ENCODE results near the gene FBXL17. TPM values are rescaled to one million over a fixed set of nuclear protein-coding genes. Genes with fewer than 3 reads are reported as not detected.
"Not testable (repeated sequence)": the region's sequence is repeated elsewhere in the genome, so short reads cannot be mapped to it uniquely, and the experiment has no call there.

The FBXL17 gene
- total RNA-seq, 2 donors from 2014 or later, result 24.8 to 58.2 TPM

- no peak for DNase-seq (ENCODE audit: low spot score)
- no peak overlapping the region for H3K27ac ChIP-seq
- H3K9me3 ChIP-seq, result no peaks in the 10 kb centered on the region
- no peak overlapping the region for H3K4me3 ChIP-seq
- no peak for ATAC-seq (ENCODE audit: insufficient number of reproducible peaks, low FRiP score, low read depth)
- no peaks in the 10 kb centered on the region for H3K36me3 ChIP-seq
- peaks cover 0 to 17% of the 10 kb centered on the region in 2 donors for H3K4me1 ChIP-seq (ENCODE audit: control insufficient read depth in 1 of 2, low read depth in 2 of 2)
- H3K27me3 ChIP-seq (replicated peaks; ENCODE audit: insufficient read depth), result no peaks in the 10 kb centered on the region
- no peak for TF ChIP-seq CTCF (IDR thresholded peaks at IDR 0.05)
Measured at GRCh38 chr5:108276187-108277050, 105.5 kb downstream of the FBXL17 start.

- not testable (repeated sequence) for H3K4me3 ChIP-seq; H3K9me3 ChIP-seq; DNase-seq (ENCODE audit: low spot score); H3K27me3 ChIP-seq (replicated peaks; ENCODE audit: insufficient read depth); H3K36me3 ChIP-seq; ATAC-seq (ENCODE audit: insufficient number of reproducible peaks, low FRiP score, low read depth); H3K27ac ChIP-seq
- peaks cover 0 to 11% of the 10 kb centered on the region in 2 donors for H3K4me1 ChIP-seq (ENCODE audit: control insufficient read depth in 1 of 2, low read depth in 2 of 2)
Measured at GRCh38 chr5:108274080-108274479, 107.8 kb downstream of the FBXL17 start.

GRCh38 chr5:108271127-108271526 lies 110.8 kb downstream of the FBXL17 start:
- Histone ChIP-seq H3K27ac (no peak overlapping the region), H3K36me3 (no peaks in the 10 kb centered on the region), H3K9me3 (no peaks in the 10 kb centered on the region), H3K4me3 (no peak overlapping the region), H3K27me3 (replicated peaks; ENCODE audit: insufficient read depth) (no peaks in the 10 kb centered on the region), H3K4me1 (ENCODE audit: control insufficient read depth in 1 of 2, low read depth in 2 of 2) (no peaks in the 10 kb centered on the region)
- DNase-seq (ENCODE audit: low spot score), result no peak
- ATAC-seq (ENCODE audit: insufficient number of reproducible peaks, low FRiP score, low read depth), result no peak
- no peak for TF ChIP-seq CTCF (IDR thresholded peaks at IDR 0.05)

- Histone ChIP-seq H3K4me1 (ENCODE audit: control insufficient read depth in 1 of 2, low read depth in 2 of 2) (no peaks in the 10 kb centered on the region), H3K27ac (no peak overlapping the region), H3K36me3 (no peaks in the 10 kb centered on the region), H3K27me3 (replicated peaks; ENCODE audit: insufficient read depth) (no peaks in the 10 kb centered on the region), H3K4me3 (no peak overlapping the region), H3K9me3 (no peaks in the 10 kb centered on the region)
- DNase-seq (ENCODE audit: low spot score) (no peak), ATAC-seq (ENCODE audit: insufficient number of reproducible peaks, low FRiP score, low read depth) (no peak)
- TF ChIP-seq CTCF (IDR thresholded peaks at IDR 0.05), result no peak
Measured at GRCh38 chr5:108266242-108266641, 115.7 kb downstream of the FBXL17 start.

GRCh38 chr5:108264533-108264932 lies 117.4 kb downstream of the FBXL17 start:
- H3K36me3 ChIP-seq, result no peaks in the 10 kb centered on the region
- no peaks in the 10 kb centered on the region for H3K27me3 ChIP-seq (replicated peaks; ENCODE audit: insufficient read depth)
- peaks cover 0 to 13% of the 10 kb centered on the region in 2 donors for H3K4me1 ChIP-seq (ENCODE audit: control insufficient read depth in 1 of 2, low read depth in 2 of 2)
- no peaks in the 10 kb centered on the region for H3K9me3 ChIP-seq
- ATAC-seq (ENCODE audit: insufficient number of reproducible peaks, low FRiP score, low read depth) (no peak), DNase-seq (ENCODE audit: low spot score) (no peak)
- TF ChIP-seq CTCF (IDR thresholded peaks at IDR 0.05), result no peak
- H3K4me3 ChIP-seq, result no peak overlapping the region
- no peak overlapping the region for H3K27ac ChIP-seq
